LNCaP clone FGC (cell line): Measurements from ENCODE around the gene AKAP11.

Experiments
- DNase-seq: peaks from one replicate; pipeline ENCODE4 v3.0.0-alpha.2; 2011; ENCODE audit warnings: low read depth
- H3K4me3 ChIP-seq: 2 replicates; pipeline ENCODE4 v1.5.1; 2011; ENCODE audit warnings: mild to moderate bottlenecking, low read depth, low read length, control low read depth
- CTCF ChIP-seq: IDR thresholded peaks from 2 replicates; pipeline ENCODE4 v1.5.1; 2012; ENCODE audit warnings: mild to moderate bottlenecking; ENCODE audit not compliant: control insufficient read depth, insufficient read depth; ENCODE audit errors: extremely low read depth

AKAP11 gene

GRCh38 chr13:42367831-42368230, 95.9 kb downstream of the AKAP11 start:
- DNase-seq = no peak
- no peak overlapping the region for H3K4me3 ChIP-seq
- TF ChIP-seq CTCF = no peak

GRCh38 chr13:42369071-42369797, 97.3 kb downstream of the AKAP11 start:
- no peak for DNase-seq
- no peak for TF ChIP-seq CTCF
- H3K4me3 ChIP-seq = no peak overlapping the region

- DNase-seq = no peak
- no peak overlapping the region for H3K4me3 ChIP-seq
- TF ChIP-seq CTCF = no peak
These were observed 98.3 kb downstream of the AKAP11 start for GRCh38 chr13:42370229-42370628.
